Medulla oblongata (tissue), 1 donor: Measurements from ENCODE around the gene NUP210L.

Source experiments
- DNase-seq: peaks from one replicate; pipeline ENCODE4 v3.0.0-alpha.2; 2015; ENCODE audit errors: extremely low spot score

Gene NUP210L

DNA sequence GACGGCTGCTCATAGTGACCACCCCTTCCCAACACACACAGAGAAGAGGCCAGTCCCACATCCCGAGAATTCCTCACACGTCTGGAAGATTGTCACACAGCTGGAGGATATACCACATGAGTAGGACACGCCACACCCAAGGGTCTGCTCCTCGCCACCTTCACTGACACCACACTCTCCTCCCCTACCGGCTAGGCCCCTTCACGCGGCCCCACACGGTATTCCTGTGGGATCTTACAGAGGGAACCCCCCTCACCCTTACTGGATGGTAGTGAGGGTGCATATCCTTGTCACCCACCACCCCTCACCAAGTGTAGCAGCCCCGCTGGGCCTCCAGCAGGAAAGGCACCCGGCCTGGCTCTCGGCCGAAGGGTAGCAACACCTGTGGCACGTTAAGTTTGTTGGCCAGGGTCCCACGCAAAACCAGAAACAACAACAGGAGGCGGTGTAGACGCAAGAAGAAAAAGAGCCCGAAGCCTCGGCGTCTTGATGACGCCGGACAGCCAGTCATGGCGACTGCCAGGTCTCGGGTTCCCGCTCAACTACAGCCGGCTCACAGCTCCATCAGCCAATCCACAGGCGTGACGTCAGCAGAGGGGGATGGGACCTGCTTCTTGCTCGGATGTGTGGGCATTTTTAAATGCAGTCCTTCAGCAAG, at the start of gene NUP210L:
NUP210L (minus strand) TSS at position 540 of the 658 bp plus-strand sequence.
- no peak for DNase-seq

- DNase-seq: no peak
Measured at GRCh38 chr1:154199563-154199879, 44.6 kb upstream of the NUP210L start.

GRCh38 chr1:154198756-154199562, 44.1 kb upstream of the NUP210L start:
- DNase-seq: peak; percentile 82

DNA sequence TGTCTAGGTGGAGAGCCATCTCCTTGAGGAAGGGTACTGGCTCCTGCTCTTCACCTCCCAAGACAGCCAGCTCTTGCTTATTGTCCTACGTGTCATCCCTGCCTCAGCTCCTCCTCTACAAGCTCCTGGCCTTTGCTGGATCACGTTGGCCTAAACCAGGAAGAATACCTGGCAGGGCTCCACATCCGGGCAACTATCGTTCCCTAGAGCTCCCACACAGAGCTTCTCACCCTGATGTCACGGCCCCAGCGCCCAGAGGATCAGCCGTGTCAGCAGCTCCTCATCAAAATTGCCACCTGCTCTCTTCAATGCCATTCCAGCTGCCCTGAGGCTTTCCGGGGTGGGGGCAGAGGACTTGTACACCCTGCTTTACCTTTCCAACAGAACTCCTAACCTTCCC, 38.9 kb upstream of the NUP210L start:
- DNase-seq: no peak

- no peak for DNase-seq
Measured at GRCh38 chr1:154192476-154192875, 37.6 kb upstream of the NUP210L start.

- DNase-seq: no peak
Measured at GRCh38 chr1:154191990-154192461, 37.2 kb upstream of the NUP210L start, which contains the start of gene TPM3. Gene TPM3 (minus strand): TSS chr1:154192100. CDS start chr1:154192018, 82 bp downstream.

DNA sequence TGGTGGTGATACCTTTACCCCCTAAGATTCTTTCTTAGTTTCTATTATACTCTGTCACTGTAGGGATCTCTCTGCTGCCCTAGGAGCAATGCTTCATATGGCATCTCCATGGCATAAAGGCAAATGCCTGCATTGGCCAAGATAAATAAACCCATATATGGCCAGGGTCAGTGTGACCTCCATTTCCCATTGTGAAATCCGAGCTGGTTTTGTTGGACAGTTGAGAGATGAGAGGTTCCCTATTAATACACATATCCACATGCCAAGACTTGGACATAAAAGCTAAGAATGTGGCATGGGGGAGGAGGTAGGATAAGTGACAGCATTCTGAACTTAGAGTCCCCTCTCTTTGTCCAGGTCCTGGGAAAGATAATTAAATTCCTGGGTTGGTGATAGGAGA, 35.7 kb upstream of the NUP210L start:
- DNase-seq: no peak

- no peak for DNase-seq
Measured at GRCh38 chr1:154186852-154187501, 32.1 kb upstream of the NUP210L start.

GRCh38 chr1:154186177-154186576, 31.3 kb upstream of the NUP210L start:
- peak; percentile 37 for DNase-seq

DNA sequence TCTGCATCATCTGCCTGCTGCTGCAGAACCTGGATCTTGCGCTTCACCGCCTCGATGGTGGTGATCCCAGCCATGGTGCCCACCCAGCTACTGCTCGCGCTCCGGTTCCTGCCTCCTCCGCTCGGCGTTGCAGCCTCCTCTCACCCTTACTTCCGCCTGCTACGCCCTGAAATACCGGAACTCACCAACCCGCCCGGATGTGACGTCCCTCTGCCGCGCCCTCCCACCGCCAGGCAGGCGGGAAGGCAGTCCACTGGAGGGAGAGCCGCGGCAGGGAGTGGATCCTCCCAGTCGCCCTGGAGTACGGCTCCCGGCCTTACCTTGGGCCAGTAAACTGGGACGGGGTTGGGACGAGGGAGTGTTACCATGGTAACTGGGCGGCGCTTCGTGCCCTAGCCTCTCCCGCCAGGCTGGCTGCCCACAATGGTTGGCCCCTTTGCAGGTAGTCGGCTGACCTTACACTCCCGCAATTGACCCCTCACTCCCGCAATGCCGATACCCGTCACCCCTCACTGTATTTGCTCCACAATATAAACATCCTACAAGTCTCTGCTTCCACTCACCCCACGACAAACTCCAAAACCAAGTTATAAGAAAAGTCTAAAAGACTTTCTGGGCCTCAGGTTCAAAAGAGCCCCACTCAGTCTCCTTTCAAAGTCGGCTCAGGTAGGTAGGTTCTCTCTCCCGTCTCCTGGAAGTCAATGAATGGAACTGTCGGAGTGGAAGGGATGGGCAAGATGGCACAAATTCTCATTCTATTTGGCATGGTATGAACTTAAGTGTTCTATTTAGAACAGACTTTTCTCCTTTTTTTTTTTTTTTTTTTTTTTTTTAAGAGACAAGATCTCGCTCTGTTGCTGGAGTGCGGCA, 28.4 kb upstream of the NUP210L start:
- DNase-seq: peak; percentile 96

DNA sequence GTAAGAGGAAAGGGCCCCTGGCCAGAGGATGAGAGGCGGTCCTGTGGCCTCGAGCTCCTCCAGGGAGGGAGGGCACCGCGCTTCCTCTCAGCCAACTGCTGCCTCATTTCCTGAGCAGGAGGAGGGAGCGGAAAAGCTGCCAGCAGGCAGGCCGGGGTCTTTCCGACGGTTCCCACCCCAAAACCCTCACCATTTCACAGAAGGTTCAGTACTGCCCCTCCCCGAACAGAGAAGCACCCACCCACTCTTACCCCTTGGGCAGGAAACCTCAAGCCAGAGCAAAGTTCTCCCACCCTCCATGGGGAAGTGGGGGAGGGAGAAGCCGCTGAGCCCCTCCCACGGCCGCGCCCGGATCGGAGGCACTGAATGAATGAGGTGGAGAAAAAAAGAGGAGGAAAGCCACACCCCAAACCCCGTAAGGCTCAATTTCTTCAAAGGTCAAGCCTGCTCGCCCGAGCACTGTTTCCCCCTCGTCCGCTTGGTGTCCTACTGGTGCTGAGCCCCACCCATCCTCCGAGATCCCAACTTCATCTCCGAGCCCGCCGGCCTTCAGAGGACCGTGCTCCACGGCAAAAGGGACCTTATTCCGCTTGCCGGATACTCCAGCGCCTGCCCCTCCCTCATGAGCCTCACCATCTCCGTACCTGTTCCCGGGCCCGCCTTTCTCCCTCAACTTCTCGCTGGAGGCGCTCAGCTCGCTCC, 27.6 kb upstream of the NUP210L start:
- peak; percentile 72 for DNase-seq

- DNase-seq: no peak
Measured at GRCh38 chr1:154181944-154182343, 27.1 kb upstream of the NUP210L start.

DNA sequence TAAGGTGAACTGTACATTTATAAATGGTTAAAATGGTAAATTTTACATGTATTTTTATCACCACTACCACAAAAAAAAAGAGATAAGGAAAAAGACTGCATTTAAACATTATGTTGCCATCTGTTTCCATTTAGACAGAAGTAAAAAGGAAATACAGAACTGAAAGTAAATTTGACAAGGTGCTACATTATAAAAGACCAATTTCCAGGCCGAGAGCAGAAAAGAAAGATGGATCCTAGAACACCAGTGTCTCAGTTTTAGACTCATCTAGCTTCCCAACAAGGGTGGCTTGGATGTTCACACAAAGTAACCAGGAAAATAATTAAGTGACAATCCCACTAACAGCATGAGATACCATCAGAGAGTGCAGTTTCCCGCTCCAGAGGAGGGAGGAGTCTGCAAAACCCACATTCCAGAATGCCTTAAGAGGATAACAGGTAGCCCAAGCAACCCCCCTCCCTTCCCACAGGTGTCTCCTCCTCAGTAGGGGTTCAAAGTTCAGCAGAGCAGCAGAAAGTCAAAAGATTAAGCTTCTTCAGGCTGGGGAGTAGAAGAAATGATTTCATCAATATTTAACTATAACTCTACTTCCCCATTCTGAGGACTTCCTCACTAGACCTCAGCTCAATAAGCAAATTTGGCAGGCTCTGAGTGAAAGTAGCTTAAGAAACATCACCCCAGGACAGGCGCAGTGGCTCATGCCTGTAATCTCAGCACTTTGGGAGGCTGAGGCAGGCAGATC, 25.2 kb upstream of the NUP210L start:
- DNase-seq: no peak

DNA sequence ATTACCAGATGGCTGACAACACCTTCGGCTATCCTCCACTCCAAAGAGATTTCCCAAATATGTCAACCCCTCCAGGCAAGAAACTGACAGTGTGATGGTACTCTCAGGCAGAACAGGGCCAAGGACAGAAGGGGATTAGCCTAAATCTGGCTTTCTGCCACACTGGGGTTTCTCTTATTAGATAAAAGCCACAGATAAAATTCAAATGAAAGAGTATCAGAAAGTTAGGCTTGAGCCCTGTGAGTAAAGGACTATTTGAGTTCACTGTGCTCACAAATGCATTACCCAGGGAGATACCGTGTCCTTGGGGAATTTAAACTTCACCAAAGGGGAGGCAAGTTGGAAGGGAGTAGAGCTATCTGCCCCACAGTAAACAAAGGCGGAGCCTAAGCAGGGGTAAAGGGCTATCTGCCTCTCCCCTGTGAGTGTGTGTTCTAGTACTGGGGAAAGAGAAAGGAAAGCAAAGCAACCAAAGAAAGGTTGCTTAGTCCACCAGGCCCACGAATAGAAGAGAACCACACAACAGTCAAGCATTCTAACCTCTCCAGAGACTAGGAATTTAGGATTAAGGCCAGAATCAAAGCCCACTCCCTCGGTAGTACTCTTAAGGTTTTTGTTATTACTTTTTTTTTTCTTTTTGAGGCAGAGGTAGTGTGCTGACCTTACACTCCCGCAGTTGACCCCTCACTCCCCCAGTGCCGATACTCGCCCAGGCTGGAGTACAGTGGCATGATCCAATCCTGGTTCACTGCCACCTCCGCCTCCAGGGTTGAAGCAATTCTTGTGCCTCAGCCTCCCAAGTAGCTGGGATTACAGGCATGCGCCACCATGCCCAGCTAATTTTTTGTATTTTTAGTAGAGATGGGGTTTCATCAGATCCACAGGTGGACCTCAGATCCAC, 24.3 kb upstream of the NUP210L start:
- no peak for DNase-seq

- DNase-seq: no peak
Measured at GRCh38 chr1:154178013-154178412, 23.1 kb upstream of the NUP210L start.

- peak; percentile 64 for DNase-seq
Measured at GRCh38 chr1:154176337-154176736, 21.5 kb upstream of the NUP210L start.

- no peak for DNase-seq
Measured at GRCh38 chr1:154174654-154175053, 19.8 kb upstream of the NUP210L start.

GRCh38 chr1:154171880-154172279, 17.0 kb upstream of the NUP210L start:
- DNase-seq: no peak

GRCh38 chr1:154171223-154171583, 16.3 kb upstream of the NUP210L start:
- no peak for DNase-seq
